Measurements from ENCODE around the gene TESK2.

DNA sequence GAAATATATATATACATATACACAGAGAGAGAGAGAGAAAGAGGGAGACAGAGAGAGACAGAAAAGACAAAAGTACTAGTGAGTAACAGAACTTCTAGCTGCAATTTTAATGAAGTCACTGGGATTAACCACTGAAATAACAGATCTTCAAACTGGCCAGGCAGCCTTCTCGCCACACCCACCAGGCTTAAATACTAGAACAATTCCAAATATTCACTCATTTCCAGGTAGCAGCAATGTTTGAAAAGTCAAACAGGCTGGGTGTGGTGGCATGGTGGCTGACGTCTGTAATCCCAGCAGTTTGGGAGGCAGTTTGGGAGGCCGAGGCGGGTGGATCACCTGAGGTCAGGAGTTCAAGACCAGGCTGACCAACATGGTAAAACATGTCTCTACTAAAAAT is 25.5 kb upstream of the TESK2 start:
- TF ChIP-seq, protein P1, sequence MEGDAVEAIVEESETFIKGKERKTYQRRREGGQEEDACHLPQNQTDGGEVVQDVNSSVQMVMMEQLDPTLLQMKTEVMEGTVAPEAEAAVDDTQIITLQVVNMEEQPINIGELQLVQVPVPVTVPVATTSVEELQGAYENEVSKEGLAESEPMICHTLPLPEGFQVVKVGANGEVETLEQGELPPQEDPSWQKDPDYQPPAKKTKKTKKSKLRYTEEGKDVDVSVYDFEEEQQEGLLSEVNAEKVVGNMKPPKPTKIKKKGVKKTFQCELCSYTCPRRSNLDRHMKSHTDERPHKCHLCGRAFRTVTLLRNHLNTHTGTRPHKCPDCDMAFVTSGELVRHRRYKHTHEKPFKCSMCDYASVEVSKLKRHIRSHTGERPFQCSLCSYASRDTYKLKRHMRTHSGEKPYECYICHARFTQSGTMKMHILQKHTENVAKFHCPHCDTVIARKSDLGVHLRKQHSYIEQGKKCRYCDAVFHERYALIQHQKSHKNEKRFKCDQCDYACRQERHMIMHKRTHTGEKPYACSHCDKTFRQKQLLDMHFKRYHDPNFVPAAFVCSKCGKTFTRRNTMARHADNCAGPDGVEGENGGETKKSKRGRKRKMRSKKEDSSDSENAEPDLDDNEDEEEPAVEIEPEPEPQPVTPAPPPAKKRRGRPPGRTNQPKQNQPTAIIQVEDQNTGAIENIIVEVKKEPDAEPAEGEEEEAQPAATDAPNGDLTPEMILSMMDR (IDR thresholded peaks at IDR 0.05): no peak
- TF ChIP-seq EZH2phosphoT487 (IDR thresholded peaks at IDR 0.05) (no peak), EZH2 (IDR thresholded peaks at IDR 0.05) (no peak)
